Fibroblast of skin of right biceps (primary cell): ENCODE data around the gene ADRA2C.

Source experiments
- DNase-seq: peaks from one replicate; pipeline ENCODE4 v3.0.0-alpha.2; 2013

ADRA2C gene

DNA sequence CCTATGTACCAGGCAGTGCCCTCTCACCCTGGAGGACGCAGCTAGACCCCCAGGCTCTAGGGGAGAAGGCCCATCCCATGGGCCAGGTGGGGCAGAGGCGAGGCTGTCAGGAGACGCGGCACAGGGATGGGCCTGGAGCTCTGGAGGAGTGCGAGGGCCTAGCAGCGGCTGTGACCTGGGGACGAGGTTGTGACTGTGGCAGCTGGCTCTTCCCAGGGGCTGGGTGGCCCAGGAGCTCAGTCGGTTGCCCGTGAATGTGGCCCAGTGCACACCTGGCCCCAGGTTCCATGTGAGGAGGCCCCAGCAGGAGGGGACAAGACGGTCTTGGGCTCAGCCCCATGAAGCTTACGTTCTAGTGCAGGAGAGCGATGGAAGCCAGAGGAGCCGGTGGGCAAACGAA, 31.0 kb upstream of the ADRA2C start:
- no peak for DNase-seq

DNA sequence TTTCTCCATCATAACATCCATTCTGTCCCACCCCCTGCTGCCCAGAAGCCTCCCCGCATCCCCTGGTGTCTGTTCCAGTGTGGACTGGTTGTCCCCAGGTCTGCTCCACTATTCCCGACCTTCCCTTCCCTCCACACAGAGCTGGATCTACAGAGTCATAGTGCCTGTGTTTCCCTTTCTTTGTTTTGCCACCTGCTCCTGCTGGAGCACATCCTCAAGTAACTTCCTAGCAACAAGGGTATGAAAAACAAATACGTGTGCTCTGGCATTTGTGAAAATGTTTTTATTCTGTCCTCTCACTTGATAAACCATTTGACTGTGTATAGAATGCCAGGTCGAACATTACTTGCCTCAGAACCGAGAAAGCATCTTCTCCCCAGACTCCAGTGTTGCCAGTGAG, 29.9 kb upstream of the ADRA2C start:
- DNase-seq = no peak

DNA sequence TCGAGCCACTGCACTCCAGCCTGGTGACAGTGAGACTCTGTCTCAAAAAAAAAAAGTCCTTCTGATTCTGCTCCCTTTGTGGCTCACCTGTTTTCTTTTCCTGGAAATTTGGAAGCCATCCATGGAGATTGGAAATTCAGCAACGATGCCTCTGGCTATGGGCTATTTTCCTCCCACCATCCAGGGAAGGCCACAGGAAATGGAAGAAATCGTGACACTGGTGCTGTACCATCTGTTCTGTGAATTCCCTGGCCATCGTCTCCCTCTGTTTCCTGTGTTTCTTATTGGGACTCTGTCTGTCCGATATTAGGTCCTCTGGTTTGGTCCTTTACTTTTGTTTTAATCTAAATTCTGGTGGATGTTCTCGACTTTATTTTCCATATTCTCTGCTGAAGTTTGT, 29.4 kb upstream of the ADRA2C start:
- DNase-seq = no peak

DNA sequence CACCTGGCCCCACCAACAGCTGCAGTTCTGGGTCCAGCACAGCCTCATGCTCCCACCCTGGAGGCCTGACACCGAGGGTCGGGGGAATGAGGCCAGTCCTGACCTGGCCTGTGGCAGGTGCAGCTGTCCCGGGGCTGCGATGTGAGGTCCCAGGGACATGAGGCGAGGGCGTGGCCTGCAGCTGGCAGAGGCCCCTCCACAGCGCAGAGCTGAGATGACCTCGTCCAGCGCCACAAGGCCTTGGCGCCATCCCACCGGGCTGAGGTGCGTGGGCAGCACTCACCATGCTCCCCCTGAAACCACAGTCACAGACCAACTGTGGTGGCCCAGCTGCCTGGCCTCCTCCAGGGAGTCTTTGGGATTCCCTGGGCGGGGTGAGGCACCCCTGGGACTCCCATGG, 26.6 kb upstream of the ADRA2C start:
- no peak for DNase-seq

DNA sequence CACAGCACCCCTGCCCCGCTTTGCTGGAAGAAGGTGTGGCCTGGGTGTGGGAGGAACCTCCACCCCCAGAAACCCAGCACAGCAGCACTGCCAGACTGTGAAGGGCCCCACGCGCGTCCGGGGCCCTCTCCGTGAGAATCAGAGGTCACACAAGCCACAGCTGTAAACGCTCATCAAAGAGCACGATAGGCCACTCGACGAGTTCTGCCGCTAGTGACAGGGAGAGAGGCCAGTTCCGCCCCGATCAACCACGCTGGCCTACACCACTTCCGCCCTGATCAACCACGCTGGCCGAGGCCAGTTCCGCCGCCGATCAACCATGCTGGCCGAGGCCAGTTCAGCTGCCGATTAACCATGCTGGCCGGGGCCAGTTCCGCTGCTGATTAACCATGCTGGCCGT, 25.9 kb upstream of the ADRA2C start:
- no peak for DNase-seq

DNA sequence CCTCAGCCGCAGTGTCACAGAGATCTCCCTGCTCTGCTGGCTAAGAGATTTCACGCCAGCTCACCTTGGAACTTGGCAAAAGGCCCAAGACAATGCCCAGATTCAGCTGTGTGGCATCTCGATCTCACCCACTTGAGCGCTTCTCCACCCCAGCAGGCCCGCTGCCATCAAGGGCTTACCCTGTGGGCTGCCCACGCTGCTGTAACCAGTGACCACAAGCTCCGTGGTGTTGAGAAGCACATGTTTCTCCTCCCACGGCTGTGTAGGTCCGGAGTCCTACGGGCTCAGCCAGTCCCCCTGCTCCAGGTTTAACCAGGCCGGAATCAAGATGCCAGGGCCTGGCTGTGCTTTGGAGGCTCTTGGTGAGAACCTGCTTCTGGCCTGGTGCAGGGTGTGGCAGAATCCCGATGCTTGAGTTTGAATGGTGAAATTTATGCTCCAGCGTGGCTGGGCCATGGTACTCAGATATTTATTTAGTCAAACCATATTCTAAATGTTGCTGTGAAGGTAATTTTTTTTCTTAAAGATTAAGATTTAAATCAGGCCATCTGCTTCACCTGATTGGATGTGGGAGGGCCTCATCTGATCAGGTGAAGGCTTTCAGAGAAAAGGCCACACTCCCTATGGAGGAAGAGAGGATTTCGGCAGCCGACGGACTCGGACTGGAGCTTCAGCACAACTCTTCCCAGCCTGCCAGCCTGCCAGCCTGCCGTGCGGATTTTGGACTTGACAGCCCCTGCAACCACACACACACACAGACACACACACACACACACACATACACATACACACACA, 24.8 kb upstream of the ADRA2C start:
- no peak for DNase-seq

DNA sequence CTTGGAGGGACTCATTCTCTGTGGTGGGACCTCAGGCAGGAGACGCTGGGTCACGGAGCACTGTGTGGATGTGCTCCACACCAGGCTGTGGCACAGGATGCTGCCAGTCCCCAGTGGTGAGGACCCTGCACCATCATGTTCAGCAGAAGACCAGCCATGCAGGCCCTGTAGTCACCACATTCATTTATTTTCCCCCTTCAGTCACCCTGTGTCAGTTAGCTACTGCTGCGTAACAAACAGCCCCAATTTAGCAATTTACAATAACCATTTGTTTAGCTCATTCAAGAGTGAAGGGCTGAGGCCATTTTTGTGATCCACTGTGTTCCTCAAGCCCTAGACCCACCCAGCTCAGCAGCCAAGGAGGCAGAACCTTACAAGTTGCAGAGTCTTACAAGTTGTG, 23.6 kb upstream of the ADRA2C start:
- no peak for DNase-seq

DNA sequence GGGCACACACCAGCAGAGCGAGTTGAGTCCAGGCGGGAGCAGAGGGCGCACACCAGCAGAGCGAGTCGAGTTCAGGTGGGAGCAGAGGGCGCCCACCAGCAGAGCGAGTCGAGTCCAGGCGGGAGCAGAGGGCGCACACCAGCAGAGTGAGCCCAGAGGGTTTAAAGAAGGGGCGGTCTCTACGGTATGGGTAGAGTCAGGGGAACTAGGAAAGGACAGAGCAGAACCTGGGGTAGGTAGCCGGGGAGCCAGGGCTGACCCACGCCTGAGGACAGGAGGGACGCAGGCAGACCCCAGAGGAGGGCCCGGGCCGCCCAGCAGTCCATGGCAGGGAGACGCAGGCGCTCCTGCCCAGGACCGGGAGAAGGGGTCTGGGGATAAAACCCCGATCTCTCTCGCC, 22.0 kb upstream of the ADRA2C start:
- DNase-seq = no peak

DNA sequence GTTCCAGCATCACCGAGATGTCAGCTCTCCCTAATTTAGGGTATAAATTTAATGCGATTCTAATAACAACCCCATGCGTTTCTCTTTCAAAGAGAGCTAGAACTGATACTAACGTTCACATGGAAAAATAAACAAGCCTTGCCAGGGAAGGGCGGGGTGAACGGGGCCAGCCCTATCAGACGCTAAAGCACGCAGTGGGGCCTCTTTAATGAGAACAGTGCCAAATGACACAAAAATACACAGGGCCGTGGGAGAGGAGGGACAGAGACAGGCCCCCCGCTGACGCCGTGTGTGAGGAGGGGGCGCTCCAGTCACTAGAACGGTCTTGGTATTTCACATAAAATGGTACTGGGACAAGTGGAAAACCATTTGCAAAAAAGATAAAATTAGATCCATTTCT, 21.3 kb upstream of the ADRA2C start:
- no peak for DNase-seq

DNA sequence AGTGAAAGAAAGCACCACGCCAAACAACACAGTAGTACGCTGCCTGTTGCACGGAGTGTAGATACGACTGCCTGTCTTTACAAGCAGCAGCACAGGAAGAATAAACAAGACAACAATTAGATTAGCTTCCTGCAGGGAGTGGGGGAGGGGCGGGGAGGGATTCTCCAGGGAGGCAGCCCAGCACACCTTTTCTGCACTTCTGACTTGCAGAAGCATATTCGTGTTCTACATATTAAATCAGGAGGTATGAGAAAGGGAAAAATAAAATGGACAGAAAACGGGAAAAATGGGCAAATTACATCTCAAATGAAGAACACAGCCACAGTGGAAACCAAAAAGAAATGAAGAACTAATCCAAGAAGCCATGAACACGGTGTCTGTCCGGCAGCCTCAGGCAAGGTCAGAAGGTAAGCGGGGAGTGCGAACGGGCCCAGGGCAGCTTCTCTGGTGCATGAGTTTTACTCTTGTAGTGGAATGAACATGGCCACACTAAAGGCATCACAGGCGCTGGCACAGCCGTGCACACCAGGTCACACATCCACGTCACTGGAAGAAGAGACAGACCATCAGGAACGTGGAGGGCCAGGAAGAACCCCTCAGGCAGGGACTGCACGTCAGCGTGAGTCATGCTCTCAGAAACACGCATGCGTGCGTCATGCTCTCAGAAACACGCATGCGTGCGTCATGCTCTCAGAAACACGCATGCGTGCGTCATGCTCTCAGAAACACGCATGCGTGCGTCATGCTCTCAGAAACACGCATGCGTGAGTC, 20.1 kb upstream of the ADRA2C start:
- DNase-seq = no peak

DNA sequence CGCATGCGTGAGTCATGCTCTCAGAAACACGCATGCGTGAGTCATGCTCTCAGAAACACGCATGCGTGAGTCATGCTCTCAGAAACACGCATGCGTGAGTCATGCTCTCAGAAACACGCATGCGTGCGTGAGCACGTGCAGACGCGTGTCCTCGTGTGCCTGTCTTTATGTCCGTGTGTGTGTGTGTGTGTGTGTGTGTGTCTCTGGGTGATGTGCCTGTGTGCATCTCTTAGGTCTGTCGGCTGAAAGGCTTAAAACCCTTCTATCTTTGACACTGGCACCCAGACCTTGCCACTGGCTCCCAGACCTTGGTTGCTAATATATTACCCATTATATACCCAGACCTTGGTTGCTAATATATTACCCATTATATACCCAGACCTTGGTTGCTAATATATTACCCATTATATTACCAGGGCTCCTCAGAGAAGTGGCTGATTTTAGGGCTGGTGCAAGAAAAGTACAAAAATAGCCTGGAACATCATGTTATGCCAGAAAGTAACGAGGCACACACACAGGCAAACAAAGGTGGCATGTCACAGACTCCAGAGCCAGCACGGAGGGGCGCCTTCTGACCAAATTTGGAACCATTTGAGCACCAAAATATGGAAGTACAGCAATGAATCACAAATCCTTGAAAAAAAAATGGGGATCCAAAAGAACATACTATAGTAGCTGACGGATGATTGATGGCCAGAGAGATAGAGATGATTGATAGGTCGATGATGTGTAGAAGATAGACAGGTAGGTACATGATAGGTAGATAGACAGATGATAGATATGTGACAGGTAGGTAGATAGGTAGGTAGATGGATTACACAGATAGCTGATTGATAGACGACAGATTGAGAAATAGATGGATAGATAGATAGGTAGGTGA, 19.2 kb upstream of the ADRA2C start:
- DNase-seq = no peak

DNA sequence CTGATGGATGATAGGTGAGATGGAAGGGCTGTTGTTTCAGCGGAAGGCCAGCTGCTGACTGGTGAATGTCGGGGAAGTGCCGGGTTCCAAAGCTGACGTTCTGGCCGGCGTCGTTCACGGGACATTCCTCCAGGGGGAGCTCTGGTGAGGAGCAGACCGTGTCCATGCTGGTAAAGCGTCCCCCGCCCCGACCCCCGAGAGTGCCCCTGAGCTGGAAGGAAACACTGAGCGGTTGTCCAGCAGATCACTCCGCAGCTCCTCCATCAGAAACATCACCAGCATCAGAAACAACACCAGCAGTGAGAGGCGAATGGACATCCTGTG, 18.6 kb upstream of the ADRA2C start:
- no peak for DNase-seq

DNA sequence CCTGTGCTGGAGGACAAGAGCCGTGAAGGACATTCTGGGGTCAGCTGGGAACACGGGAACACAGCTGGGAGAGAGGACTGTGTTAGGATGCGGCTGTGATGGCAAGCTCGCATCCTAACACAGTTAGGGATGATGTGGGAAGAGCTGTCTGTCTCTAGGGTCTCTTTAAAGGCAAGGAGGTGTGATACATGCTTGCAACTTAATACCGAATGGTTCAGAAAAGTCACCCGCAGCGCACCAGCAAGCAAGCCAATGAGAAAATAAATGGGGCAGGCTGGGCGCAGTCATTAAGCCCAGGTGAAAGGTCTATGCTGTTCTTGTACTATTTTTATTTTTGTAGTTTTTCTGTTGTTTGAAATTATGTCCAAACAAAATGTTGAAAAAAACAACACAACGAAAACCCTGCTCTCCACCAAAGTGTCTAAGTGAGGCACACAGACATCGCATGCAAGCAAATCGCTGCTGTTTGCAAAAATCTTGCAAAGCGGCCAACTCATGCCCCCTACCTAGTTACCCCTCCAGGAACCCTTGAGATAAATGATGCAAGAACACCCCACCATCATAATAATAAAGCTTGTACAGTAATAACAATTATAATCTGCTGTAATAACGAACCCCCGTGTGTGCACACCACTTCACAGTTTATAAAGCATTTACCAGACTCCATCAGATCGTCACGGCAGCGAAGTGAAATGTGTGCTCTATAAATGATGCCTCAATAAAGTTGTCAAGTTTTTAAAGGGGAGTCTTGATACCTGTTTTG, 17.9 kb upstream of the ADRA2C start:
- DNase-seq = no peak

DNA sequence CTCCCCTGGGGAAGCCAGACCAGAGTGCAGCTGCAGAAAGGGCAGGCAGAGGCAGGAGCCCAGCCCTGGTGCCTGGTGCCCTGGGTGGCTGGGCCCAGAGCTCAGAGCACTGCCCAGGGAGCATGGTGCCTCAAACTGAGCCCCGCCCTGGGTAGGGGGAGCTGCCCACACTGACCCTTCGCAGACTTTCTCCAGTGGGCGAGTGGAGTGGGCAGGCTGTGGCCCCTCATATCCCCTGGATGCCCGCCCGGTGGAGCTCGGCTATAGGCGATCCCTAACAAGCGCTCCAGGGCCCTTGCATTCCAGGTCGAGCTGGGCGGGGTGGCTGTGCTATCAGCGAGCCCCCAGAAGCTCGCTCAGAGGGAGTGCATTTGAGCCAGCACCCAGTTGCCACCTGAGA, 17.1 kb upstream of the ADRA2C start:
- DNase-seq = no peak

DNA sequence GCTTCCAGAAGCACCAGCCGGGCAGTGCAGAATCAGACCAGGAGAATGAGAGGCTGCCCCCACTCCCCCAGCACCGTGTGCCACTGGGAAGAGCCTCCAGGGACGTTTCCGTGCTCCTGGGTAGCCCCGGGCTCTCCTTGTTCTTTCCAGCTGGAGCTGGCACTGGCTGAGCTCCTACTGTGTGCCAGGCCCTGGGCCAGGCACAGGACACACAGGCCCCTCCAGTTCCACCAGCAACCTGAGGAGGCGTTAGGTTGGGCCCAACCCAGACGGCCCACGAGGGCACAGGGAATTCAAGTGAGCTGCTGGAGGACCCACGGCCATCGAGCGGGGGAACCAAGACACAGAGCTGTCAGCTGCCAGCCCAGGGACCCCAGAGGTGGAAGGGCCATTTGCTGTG, 15.9 kb upstream of the ADRA2C start:
- DNase-seq = no peak

DNA sequence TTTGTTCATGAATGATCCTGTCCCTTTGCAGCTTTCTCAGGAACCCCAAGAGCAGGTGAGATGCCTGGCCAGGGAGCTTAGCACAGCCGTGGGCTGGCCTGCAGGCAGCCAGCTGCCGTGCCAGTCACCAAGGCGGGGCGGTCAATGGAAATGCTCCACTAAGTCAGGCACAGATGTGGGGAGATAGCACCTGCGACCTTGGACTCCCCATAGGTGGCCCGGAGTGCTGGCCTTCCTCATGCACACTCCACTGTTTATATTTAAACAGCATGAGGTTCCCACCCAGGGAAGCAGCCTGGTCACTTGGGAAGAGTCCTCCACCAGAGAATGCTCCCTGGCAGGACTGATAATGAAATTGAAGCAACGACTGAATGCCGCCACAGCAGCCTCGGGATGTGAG, 14.2 kb upstream of the ADRA2C start:
- DNase-seq = no peak

DNA sequence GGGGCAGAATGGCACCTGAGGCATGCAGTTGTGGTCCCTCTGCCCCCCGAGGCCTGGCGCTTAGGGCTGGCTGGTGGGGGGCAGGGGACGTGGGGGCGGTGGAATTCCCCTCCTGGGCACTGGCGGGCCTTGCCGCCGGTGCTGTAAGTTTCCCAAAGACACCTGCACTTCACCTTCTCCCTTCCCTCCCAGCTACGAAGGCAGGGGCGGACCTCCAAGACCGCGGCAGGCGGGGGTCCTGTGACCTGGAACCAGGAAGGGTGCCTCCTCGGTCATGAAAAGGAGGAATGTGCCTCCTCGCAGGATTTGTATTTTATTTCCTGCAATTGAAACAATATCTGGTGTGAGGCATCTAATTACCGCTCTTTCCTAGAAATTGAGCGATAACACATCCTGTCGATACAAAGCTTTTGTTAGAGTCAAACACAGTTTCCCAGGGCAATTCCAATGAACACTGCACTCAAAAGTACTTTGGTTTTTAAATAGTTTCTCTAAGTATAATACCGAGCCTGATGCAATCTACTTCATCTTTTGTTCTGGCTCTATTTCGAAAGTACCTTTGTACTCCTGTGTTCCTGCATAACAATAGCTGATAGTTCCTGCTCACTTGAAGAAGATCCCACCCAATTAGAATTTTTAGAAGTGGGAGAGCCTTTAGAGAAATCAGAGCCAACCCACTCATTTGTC, 12.3 kb upstream of the ADRA2C start:
- no peak for DNase-seq

DNA sequence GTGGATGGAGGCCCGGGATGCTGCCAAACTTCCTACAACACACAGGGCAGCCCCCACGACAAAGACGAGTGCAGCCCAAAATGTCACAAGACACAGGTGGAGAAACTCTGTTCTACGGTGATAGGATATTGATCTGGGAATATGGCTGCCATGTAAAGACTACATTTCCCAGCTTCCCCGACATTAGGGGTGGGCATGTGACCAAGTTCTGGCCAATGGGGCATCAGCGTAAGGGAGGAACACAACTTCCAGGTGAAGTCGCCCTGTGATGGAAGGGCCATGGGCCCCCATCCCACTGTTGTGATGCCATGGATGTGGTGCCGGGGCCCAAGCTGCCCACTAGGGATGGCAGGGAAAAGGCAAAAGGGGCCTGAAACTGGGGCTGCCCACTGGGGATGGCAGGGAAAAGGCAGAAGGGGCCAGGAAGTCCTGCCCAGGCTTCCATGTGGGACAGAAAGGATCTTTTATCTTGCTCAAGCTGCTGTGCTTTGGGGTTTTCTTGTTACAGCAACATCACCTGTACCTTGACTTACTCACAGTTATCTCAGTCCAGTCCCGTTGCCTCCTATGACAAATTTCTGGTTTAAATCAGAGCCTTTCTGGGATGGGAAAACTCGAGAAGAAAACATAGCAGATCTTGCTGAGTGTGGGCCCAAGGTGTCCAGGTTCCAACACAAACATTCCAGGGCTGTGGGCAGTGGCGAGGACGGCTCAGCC, 9.7 kb upstream of the ADRA2C start:
- DNase-seq = no peak

DNA sequence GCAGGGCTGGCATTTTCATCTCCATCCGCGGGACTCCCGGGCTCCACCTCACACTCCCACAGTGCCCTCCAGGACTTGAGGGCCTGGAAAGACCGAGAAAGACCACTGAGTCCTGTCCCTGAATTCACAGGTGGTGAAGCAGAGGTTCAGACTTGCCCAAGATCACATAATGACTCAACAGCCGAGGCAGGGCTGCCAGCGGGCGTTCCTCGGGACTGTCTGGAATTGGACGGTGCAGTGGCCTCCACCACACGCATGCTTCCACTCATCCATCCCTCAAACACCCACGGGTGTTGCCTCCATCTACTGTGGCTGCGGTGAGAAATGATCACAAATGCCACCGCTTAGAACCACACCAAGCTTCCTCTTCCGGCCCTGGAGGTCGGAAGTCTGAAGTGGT, 6.9 kb upstream of the ADRA2C start:
- no peak for DNase-seq

DNA sequence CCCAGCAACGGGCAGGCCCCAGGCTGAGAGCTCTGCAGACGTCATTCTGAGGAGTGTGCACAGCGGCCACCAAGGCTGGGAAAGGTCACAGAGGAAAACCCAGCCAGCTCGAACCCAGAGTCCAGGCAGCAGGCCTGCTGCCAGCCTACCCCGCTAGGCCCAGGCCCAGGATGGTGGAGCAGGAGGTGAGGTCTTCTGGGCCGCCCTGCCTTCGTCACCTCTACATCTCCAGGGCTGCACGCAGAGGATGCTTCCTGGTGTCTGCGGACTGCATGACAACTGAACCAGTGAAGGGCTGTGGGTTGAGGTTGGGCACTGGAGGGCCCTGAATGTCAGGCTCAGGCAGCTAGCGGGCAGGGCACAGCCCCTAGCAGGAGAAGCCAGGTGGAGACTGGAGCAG, 5.8 kb upstream of the ADRA2C start:
- no peak for DNase-seq

DNA sequence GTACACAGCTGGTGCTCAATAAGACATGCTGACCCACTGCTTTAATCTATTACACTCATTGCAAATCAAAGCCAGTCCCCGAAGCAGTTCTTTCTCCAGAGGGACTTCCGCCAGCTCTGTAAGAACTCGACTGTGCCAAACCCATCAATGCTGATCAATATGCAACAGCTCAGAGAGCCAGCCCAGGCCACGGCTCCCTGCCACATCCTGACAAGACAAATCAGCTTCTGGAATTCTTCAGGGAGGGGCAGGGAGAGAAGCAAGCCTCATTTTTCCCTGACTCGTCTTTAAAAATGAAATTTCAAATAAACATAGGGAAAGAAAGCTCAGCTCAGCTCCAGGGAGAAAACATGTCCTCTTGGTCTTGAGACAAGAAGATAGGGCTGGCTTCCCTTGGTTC, 5.3 kb upstream of the ADRA2C start:
- DNase-seq = no peak

DNA sequence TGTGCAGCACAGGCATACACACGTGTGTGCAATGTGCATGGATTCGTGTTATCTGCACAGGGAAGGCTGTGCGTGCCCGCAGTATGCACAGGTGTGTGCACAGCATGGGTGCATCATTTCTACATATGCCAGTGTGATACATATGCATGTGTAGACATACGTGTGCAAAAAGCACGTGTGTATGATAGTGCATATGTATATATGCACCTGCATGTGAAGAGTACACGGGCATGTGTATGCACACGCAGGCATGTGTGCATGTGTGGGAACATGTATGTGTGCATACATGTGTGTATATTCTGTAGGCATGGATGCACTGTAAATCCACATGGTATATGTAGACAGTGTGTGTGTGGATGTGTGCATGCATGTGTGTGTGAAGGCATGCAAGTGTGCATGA, 3.9 kb upstream of the ADRA2C start:
- DNase-seq = no peak
